GM12872 (cell line): Measurements from ENCODE around the gene VIT.

Source experiments
- TF ChIP-seq, protein P1 (sequence below): IDR thresholded peaks from 3 replicates; pipeline ENCODE4 v1.5.1; 2011; ENCODE audit warnings: low read depth, mild to moderate bottlenecking, low read length, moderate library complexity; ENCODE audit not compliant: insufficient read depth

Gene VIT

DNA sequence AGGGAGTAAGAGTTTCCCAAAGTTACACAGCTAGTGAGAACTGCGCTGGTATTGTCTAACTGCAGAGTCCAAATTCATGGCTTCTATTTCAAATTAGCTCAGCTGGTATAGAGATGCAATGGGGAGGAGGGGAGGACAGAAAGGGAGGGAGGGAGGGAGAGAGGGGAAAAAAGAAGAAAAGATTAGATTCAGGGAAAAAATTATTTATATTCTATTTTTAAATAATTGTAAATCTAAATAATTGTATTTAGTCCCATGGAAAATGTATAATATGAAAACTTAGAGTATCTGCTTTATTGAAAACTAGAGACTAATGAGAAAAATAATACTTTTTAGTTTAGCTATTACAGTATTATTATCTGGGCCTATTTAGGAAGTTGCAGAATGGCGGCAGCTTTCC, 37.3 kb upstream of the VIT start:
- TF ChIP-seq, protein P1, sequence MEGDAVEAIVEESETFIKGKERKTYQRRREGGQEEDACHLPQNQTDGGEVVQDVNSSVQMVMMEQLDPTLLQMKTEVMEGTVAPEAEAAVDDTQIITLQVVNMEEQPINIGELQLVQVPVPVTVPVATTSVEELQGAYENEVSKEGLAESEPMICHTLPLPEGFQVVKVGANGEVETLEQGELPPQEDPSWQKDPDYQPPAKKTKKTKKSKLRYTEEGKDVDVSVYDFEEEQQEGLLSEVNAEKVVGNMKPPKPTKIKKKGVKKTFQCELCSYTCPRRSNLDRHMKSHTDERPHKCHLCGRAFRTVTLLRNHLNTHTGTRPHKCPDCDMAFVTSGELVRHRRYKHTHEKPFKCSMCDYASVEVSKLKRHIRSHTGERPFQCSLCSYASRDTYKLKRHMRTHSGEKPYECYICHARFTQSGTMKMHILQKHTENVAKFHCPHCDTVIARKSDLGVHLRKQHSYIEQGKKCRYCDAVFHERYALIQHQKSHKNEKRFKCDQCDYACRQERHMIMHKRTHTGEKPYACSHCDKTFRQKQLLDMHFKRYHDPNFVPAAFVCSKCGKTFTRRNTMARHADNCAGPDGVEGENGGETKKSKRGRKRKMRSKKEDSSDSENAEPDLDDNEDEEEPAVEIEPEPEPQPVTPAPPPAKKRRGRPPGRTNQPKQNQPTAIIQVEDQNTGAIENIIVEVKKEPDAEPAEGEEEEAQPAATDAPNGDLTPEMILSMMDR, result no peak

- TF ChIP-seq, protein P1, result no peak
Measured at GRCh38 chr2:36659872-36660312, 36.6 kb upstream of the VIT start.

DNA sequence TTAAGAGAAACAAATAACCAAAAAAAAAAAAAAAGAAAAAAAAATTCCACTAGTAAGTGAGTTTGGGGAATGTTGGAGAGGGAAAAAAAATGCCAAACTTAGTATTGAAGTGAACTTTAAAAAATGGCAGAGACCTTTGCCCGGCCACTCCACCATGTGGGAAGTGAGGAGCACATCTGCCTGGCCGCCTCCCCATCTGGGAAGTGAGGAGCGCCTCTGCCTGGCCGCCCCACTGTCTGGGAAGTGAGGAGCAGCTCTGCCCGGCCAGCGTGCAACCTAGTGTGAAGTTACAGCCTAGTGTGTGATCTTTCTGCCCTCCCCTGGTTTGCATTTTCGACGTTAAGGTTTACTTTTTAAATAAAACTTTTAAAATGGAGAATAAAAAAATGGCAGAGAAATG, 33.9 kb upstream of the VIT start:
- TF ChIP-seq, protein P1, result no peak

DNA sequence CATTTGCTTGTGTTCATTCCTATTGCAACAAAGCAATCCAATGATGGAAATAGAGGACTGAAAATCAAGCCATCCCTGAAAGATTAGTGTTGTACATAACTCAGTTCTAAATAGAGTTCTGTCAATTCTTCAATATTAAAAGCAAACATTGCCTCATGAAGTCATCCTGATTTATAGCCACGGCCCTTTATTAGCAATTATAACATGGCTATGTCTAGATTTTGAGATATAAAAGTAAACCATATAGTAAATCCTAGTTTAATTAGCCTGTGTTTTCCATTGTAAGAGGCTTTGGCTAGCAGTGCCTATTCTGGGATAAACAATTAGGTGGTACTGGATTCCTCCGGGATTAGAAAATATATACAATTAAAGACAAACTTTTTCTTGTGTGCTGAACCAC, 33.2 kb upstream of the VIT start:
- TF ChIP-seq, protein P1, result no peak

- TF ChIP-seq, protein P1, result peak; percentile 63
Measured at GRCh38 chr2:36663851-36664695, 32.4 kb upstream of the VIT start.

GRCh38 chr2:36664696-36665076, 31.8 kb upstream of the VIT start:
- TF ChIP-seq, protein P1, result no peak

DNA sequence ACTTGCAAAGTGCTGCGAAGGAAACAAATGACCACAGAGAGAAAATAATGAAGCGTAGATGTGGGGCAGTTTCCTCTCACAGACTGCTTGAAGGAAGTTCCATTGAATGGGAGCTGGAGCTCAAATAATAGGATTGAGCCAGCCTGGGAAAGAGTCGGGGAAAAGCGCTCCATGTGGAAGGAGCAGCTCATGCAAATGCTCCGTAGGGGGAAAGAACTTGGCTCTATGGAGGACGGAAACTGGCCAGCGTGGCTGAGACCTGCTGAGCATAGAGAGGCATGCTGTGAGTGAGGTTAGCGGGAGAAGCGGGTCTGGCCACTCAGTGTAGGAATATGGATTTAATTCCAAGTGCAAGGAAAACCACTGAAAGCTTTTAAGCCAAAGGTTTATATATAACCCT, 28.6 kb upstream of the VIT start:
- TF ChIP-seq, protein P1, result no peak
